NCI-H1105 treated with DMSO at 0.1 percent for 48 hours (cell line): ENCODE data around the gene THAP10.
A peak's percentile ranks its signal among the peaks of the same experiment; 100 is the strongest.
"Not testable (repeated sequence)": the region's sequence is repeated elsewhere in the genome, so short reads cannot be mapped to it uniquely, and the experiment has no call there.

Source experiments
- DNase-seq: peaks from one replicate; lab custom pipeline; 2025; lab: John Stamatoyannopoulos, UW

Gene THAP10

DNA sequence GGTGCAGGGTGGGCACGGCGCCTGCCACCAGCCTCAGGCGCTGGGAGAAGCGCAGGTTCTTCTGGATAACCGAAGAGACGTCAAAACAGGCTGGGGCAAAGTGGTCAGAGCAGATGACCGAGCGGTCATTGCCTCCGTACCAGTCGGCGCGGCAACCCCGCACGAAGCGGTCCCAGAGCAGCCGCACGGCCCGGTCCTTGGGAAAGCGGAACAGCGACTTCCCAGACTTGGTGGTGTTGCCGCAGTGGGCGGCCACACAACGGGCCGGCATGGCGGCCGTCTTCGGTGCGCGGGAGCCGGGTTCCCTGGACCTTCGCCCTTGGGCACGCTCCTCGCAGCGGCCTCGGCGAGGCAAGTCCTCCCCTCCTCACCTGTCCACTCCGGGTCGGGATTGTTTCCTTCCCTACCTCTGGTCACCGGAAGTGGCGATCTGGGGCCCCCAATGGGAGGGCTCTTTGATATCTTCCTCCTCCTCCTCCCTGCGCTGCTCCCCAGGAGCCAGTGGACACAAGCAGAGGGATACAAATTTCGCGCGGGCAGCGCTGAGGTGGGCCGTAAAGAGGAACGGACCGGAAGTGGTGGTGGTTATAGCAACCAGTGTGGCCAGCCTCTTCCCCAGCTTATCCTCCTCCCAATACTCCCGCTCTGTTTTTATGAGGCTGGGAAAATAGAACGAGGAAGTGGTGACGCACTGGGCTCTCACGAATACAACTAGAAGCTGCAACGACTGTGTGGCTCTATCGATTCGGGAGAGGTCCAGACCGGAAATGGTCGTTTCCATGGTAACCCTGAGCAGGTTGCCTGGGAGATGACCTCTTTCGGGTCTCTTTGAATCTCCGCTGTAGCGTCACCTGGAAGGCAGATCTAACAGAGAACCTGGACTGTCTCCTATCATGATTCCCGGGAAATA lies at the start of gene THAP10, which contains the start of gene LRRC49:
THAP10 (minus strand) TSS at position 432 of the 910 bp plus-strand sequence; CDS start at position 271, 161 bp downstream.
LRRC49 (plus strand) TSS at position 825 of the 910 bp plus-strand sequence; CDS start at position 894, 69 bp downstream.
- peak; percentile 99 for DNase-seq

- DNase-seq, result peak; percentile 94
Observed at GRCh38 chr15:70936326-70936725, 44.1 kb upstream of the THAP10 start.

- DNase-seq, result peak; percentile 21
Observed at GRCh38 chr15:70935631-70936030, 43.4 kb upstream of the THAP10 start.

DNA sequence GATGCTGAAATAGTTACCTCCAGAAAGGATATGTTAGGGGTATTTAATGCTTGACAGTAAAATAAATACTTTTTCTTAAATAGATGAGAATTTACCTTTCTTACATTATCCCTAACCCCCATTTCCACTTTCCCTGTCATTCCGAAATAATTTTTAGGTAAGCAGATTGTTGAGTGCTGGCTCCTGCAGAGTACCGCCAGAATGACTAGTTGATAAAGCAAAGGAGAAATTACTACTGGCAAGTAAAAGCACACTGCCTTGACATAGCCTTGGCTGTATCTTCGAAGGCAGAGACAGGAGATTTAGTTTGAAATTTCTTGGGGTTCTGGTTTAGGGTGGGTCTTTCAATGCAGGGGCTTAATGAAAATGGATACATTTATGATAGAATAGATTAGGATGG lies 41.2 kb upstream of the THAP10 start:
- no peak for DNase-seq

DNA sequence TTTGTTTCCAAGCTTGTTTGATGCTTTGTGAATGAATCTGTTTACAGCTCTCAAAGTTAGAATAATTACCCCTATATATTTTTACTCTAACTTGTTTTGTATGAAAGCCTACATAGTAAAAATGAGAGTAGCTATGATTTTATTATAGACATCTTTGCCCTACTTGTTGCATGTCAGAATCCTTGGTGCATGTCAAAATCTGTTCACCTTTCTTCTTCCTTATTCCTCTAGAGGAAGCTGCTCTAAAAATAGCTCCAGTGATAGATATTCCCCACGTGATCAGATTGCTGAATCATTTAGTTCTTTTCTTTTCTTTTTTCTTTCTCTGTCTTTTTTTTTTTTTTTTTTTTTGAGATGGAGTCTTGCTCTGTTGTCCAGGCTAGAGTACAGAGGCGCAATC lies 40.2 kb upstream of the THAP10 start:
- DNase-seq, result no peak

DNA sequence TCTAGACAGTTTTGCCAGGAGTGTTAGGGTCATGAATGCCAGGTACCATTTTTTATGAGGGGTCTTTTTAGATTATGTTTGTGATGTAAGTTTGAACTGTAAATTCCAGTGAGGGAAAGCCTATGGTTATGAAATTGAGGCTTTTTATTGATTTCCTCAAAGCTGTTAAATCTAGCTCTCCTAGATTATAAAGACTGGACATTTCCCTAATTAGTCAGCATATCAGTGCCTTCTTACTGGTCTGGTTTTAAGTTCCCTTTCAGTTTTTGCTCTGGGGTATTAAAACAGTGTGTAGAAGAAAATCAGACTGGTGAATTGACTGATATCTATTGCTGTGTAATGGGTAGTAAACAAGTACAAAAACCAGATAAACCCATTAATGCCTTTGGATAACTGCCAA lies 39.6 kb upstream of the THAP10 start:
- DNase-seq, result no peak

DNA sequence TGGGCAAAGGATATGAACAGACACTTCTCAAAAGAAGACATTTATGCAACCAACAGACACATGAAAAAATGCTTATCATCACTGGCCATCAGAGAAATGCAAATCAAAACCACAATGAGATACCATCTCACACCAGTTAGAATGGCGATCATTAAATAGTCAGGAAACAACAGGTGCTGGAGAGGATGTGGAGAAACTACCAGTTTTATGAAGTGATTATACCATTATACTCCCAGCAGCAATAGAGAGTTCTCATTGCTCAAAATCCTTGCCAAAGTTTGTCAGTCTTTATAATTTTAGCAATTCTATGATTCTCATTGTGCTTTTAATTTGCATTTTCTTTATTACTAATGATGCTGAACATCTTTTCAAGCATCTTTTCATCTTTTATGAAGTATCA lies 34.7 kb upstream of the THAP10 start:
- not testable (repeated sequence) for DNase-seq

- no peak for DNase-seq
Observed at GRCh38 chr15:70923311-70924080, 31.3 kb upstream of the THAP10 start.

DNA sequence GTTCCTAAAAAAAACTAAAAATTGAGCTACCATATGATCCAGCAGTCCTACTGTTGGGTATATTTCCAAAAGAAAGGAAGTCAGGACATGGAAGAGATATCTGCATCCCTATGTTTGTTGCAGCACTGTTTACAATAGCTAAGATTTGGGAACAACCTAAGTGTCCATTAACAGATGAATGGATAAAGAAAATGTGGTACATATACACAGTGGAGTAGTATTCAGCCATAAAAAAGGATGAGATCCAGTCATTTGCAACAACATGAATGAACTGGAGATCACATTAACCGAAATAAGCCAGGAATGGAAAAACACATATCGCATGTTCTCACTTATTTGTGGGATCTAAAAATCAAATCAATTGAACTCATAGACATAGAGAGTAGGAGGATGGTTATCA lies 29.9 kb upstream of the THAP10 start:
- DNase-seq, result no peak

GRCh38 chr15:70920981-70921696 lies 28.9 kb upstream of the THAP10 start:
- DNase-seq, result no peak

DNA sequence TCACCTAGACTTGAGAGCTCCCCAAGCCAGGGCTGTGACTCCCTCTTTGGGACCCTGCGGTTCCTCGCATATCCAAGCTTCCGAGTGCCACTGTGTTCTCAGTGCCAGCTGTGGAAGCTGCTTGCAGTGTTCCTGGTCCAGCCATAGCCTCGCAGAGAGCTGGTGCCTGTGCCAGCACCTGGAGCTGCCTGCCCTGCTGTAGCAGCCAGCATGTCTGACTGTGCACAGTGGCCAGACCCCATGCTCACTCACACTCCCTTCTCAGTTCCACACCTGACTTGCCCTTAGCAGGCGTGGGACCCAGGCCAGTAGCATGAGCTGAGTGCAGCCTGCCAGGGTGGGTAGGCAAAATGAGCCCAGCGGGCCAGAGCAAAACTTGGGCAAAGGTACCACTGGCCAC lies 25.7 kb upstream of the THAP10 start:
- DNase-seq, result no peak

DNA sequence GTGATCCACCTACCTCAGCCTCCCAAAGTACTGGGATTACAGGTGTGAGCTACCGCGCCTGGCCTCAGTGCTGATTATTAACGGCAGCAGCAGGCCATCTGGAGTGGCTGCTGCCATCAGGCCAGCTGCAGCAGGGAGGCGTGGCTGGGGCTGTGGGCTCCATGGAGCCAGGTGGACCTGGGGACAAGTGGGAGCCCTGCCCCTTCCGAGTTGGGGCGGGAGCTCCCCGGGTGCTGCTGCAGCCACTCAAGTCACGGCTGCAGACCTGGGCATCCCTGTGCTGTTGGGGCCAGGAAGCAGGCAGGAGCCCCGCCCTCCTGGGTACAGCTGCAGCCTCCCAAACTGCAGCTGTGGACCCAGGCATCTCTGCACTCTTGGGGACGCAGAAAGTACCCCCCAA lies 24.3 kb upstream of the THAP10 start:
- DNase-seq, result no peak

GRCh38 chr15:70912187-70912586 lies 20.0 kb upstream of the THAP10 start:
- no peak for DNase-seq

- DNase-seq, result no peak
Observed at GRCh38 chr15:70910958-70911357, 18.7 kb upstream of the THAP10 start.

DNA sequence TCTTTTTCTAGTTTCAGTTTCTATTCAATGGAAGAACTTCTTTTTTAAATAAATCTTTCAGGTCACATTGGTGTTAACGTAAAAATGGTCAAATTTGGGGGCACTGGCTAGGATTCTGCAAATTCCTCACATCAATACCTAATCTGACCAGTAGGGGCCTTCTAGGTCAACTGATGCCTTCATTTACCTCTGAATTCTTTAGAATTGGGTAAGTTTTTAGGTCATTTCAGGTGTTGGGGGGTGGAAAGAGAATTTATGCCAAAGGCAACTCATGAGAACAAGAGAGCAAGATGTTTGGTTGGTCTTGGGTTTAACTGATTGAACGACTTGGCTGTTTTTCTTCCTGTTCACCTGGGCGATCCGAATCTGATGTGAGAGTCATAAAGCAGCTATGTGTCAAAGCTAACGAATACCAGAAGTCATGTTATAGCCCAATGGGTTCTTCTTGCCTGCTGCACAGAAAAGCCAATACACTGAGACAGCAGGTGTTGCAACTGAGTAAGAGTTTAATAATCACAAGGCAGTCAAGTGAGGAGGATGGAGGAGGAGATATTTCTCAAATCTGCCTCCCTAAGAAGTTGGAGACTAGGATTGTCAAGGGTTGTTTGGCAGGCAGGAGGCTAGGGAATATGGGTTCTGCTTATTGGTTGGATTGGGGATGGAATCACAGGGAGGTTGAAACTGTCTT lies 15.7 kb upstream of the THAP10 start:
- no peak for DNase-seq

GRCh38 chr15:70906842-70907241 lies 14.6 kb upstream of the THAP10 start:
- no peak for DNase-seq

DNA sequence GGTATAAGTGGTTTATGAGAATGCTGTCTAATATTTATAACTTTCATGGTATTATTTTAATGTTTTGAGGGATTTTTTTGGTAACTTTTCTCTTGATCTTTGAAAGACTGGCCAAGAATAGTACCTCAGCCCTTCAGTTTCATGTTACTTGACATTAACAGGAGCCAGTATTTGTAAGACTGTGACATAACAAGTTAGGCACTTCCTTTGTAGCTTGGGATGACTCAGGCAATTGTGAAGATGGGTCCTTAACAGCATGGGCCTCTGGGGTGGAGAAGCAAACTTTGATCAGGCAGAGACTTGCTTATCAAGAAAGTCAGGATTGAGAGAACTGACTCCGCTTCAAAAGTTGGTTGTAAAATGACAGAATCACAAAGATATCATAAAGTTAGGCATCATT lies 9.9 kb upstream of the THAP10 start:
- DNase-seq, result no peak

DNA sequence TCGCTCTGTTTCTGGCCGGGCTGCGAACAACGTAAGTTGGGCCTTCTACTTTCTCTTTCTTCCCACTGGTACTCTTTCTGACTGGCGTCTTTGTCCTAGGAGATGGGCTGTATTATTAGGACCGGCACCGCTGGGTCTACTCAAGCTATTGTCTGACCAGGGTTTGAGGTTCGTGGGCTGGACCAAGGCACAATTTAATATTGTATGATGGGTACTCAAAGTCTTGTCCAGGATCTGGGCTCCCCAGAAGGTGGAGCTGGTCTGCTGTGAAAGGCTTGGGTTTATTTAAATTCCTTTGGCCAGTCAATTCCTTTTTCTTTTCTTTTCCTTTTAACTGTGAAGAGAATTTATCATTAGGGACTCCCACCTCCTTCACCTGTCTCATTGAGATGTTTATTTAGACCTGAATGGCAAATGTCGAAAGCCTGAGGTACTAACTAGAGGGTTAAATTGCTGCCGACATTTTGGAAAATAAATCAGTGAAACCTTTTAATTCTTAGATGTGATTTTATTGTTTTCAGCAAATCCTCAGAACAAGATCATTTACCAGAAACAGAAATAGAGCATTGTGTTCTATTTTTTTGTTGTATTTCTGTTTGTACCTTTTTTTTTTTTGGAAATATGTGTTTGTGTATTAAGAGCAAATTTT lies 803 bp upstream of the THAP10 start:
- DNase-seq, result peak; percentile 86

DNA sequence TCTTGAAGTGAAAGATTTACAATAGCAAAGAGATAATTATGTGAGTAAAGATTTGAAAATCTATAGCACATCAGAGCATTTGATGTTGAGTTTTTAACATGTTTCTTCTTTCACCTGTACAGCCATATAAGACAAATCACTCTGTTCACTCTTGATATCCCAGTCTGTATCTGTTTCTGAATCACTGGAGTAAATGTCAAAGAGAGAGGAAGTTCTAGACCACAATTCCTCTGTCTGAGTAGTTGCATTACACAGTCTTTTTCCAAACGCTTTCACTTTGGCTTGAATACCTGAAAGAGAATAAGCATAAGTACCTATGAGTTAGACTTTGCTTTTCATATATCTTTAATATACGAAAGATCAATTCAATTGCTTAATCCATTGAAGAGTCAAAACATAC lies 9.9 kb downstream of the THAP10 start:
- DNase-seq, result no peak

GRCh38 chr15:70880781-70881180 lies 11.5 kb downstream of the THAP10 start:
- DNase-seq, result no peak

GRCh38 chr15:70879401-70879800 lies 12.8 kb downstream of the THAP10 start:
- no peak for DNase-seq
